HepG2 (cell line): Measurements from ENCODE around the gene HABP4. TPM values are rescaled to one million over a fixed set of nuclear protein-coding genes. Genes with fewer than 3 reads are reported as not detected.

Experiments
- AFF4 ChIP-seq: sonication (generic); formaldehyde crosslinking; IDR thresholded peaks from 2 replicates; pipeline ENCODE4 v1.4.0; 2020; ENCODE audit warnings: missing genetic modification reagents
- ATRX ChIP-seq: sonication (generic); formaldehyde crosslinking; IDR thresholded peaks from 2 replicates; pipeline ENCODE4 v1.4.0; 2020; ENCODE audit warnings: missing genetic modification reagents, borderline replicate concordance
- JUNB ChIP-seq: sonication (generic); formaldehyde crosslinking; IDR thresholded peaks from 2 replicates; pipeline ENCODE4 v1.8.0; 2022; ENCODE audit warnings: missing genetic modification reagents, mild to moderate bottlenecking, borderline replicate concordance
- KMT2A ChIP-seq: sonication (generic); formaldehyde crosslinking; IDR thresholded peaks from 2 replicates; pipeline ENCODE4 v1.4.0; 2020; ENCODE audit warnings: missing genetic modification reagents
- MBD4 ChIP-seq: IDR thresholded peaks from 2 replicates; pipeline ENCODE4 v1.6.1; 2012; ENCODE audit warnings: low read length, inconsistent platforms, borderline replicate concordance
- MLXIP ChIP-seq: sonication (generic); formaldehyde crosslinking; IDR thresholded peaks from 2 replicates; pipeline ENCODE4 v1.9.0; 2021; ENCODE audit warnings: missing genetic modification reagents, borderline replicate concordance
- POLR2G ChIP-seq: fragments of 200-400 bp; formaldehyde crosslinking; IDR thresholded peaks from 2 replicates; pipeline ENCODE4 v1.6.1; 2018; ENCODE audit warnings: mild to moderate bottlenecking, low read depth, low read length, moderate library complexity
- TBX2 ChIP-seq: sonication (generic); formaldehyde crosslinking; IDR thresholded peaks from 2 replicates; pipeline ENCODE4 v1.5.0; 2020; ENCODE audit warnings: missing genetic modification reagents, mild to moderate bottlenecking, borderline replicate concordance
- UBTF ChIP-seq: sonication (generic); formaldehyde crosslinking; IDR thresholded peaks from 2 replicates; pipeline ENCODE4 v1.4.0; 2020; ENCODE audit warnings: mild to moderate bottlenecking, missing genetic modification reagents
- YEATS4 ChIP-seq: sonication (generic); formaldehyde crosslinking; IDR thresholded peaks from 2 replicates; pipeline ENCODE4 v1.4.0; 2020; ENCODE audit warnings: missing genetic modification reagents, borderline replicate concordance
- ZBTB34 ChIP-seq: sonication (generic); formaldehyde crosslinking; IDR thresholded peaks from 2 replicates; pipeline ENCODE4 v1.8.0; 2022; ENCODE audit warnings: mild to moderate bottlenecking, missing genetic modification reagents
- ZC3H4 ChIP-seq: sonication (generic); formaldehyde crosslinking; IDR thresholded peaks from 2 replicates; pipeline ENCODE4 v1.4.0; 2020; ENCODE audit warnings: missing genetic modification reagents, borderline replicate concordance
- ZNF12 ChIP-seq: sonication (generic); formaldehyde crosslinking; IDR thresholded peaks from 2 replicates; pipeline ENCODE4 v1.5.0; 2020; ENCODE audit warnings: missing genetic modification reagents
- ZNF207 ChIP-seq: fragments of 450-650 bp; IDR thresholded peaks from 2 replicates; pipeline ENCODE4 v1.6.1; 2016; ENCODE audit warnings: antibody characterized with exemption, borderline replicate concordance
- ZNF33A ChIP-seq: sonication (generic); formaldehyde crosslinking; IDR thresholded peaks from 2 replicates; pipeline ENCODE4 v1.5.1; 2020; ENCODE audit warnings: missing genetic modification reagents, mild to moderate bottlenecking, moderate library complexity, borderline replicate concordance
- ZNF747 ChIP-seq: sonication (generic); formaldehyde crosslinking; IDR thresholded peaks from 2 replicates; pipeline ENCODE4 v1.8.1; 2023; ENCODE audit warnings: missing genetic modification reagents, mild to moderate bottlenecking, borderline replicate concordance
- ZNF775 ChIP-seq: sonication (generic); formaldehyde crosslinking; IDR thresholded peaks from 2 replicates; pipeline ENCODE4 v1.4.0; 2020; ENCODE audit warnings: missing genetic modification reagents, mild to moderate bottlenecking, moderate library complexity, borderline replicate concordance
- polyA plus RNA-seq, 8 experiments: library from polyadenylated mRNA; depleted of rRNA in 3 of 8; stranded (reverse) in 7 of 8; unstranded in 1 of 8; fragments of >200 nt; fragmentation: Illumina TruSeq in 4 of 8; extraction: Trizol in 4 of 8; gene quantifications; 2 replicates each; pipeline versions ENCODE4 v1.2.1 to v1.2.3, GENCODE V29; 2011 to 2016; ENCODE audit warnings: low read depth in 4 of 8, missing spikeins in 1 of 8, mixed read lengths in 1 of 8; ENCODE audit not compliant: insufficient read depth in 1 of 8
- total RNA-seq, 5 experiments: library from RNA; depleted of rRNA; stranded (reverse); fragments of >200 nt; fragmentation: Illumina TruSeq; extraction: Trizol; gene quantifications; 2 replicates each; pipeline ENCODE4 v1.2.3, GENCODE V29; 2016; ENCODE audit warnings: low read depth in 1 of 5

Gene HABP4
- total and polyA plus RNA-seq, 2 of the 13 experiments (the other 11 are each of a cell fraction or from before 2014, with no cell fraction given): 14.3 to 26.6 TPM

- TF ChIP-seq UBTF (CRISPR knock-in tag) (peak; percentile 55; the same call in 1 of the 2 replicates), MBD4 (no peak), ZNF747 (no peak), ZC3H4 (CRISPR knock-in tag) (no peak), POLR2G (no peak), TBX2 (CRISPR knock-in tag) (peak; percentile 52; the same call in 1 of the 2 replicates), MLXIP (CRISPR knock-in tag) (no peak), ZBTB34 (no peak), JUNB (CRISPR knock-in tag) (no peak), ZNF33A (CRISPR knock-in tag) (no peak), KMT2A (CRISPR knock-in tag) (peak; percentile 58), ZNF775 (CRISPR knock-in tag) (no peak), ZNF207 (no peak), ATRX (CRISPR knock-in tag) (no peak), AFF4 (CRISPR knock-in tag) (no peak; the same call in 1 of the 2 replicates), YEATS4 (CRISPR knock-in tag) (peak; percentile 61; the same call in 1 of the 2 replicates), ZNF12 (CRISPR knock-in tag) (no peak)
Observed at GRCh38 chr9:96450613-96451528, 902 bp downstream of the HABP4 start (continued).
